HCT116 (cell line): ENCODE results near the gene DENND2A. TPM values are rescaled to one million over a fixed set of nuclear protein-coding genes. Genes with fewer than 3 reads are reported as not detected.

Experiments
- ATAC-seq: fragments of 200-7000 bp; cut with Tn5 transposase; 2 replicates; pipeline ENCODE4 v1.9.1; 2020; ENCODE audit warnings: mild to moderate bottlenecking, moderate library complexity
- BruUV-seq: library from RNA; stranded (reverse); fragments of 400-500 nt; replicated peaks from 2 replicates; lab custom pipeline; 2021; lab: Mats Ljungman, UMichigan
- CTCF ChIA-PET: fragments of 300-600 bp; sonication (Branson Sonifier 250); formaldehyde crosslinking; loops from one replicate; lab custom pipeline; 2021; ENCODE audit warnings: antibody characterized with exemption; lab: Charles Lee
- POLR2A ChIA-PET: fragments of 300-600, 350-600 bp; sonication (Branson Sonifier 250); formaldehyde crosslinking; loops from one replicate; lab custom pipeline; 2021; ENCODE audit warnings: antibody characterized with exemption; lab: Charles Lee
- RAD21 ChIA-PET, 2 experiments: fragments of 300-600 bp; sonication (Branson Sonifier 250); formaldehyde crosslinking; loops; one replicate each; lab custom pipeline; 2023; ENCODE audit warnings: low total read pairs in 2 of 2; ENCODE audit not compliant: uncharacterized antibody in 2 of 2, unreplicated experiment in 2 of 2, low non-redundant PET in 1 of 2; lab: Charles Lee
- DNase-seq: peaks from one replicate; pipeline ENCODE4 v3.0.0-alpha.2; 2010; ENCODE audit warnings: low read depth, low spot score
- H2AFZ ChIP-seq: fragments of 200-600 bp; shearing (Covaris generic), sonication (generic); 2 replicates; pipeline ENCODE4 v1.6.1; 2017; ENCODE audit warnings: low read depth, mixed run types, mixed read lengths, antibody characterized with exemption, low read length; ENCODE audit not compliant: poor library complexity, severe bottlenecking
- H3K27ac ChIP-seq: 2 replicates; pipeline ENCODE4 v1.5.1; 2012; ENCODE audit warnings: low read depth, low read length
- H3K27me3 ChIP-seq: fragments of 200-600 bp; sonication (generic); 2 replicates; pipeline ENCODE4 v1.6.1; 2016; ENCODE audit warnings: mixed run types, low read length, mixed read lengths; ENCODE audit not compliant: insufficient read depth
- H3K36me3 ChIP-seq, 2 experiments: fragments of 200-500 bp in 1 of 2; fragments of 200-600 bp in 1 of 2; sonication (Bioruptor generic) in 1 of 2; sonication (generic) in 1 of 2; 2 replicates each; pipeline versions ENCODE4 v1.5.1 to v1.6.1; 2014 to 2016; ENCODE audit warnings: low read length in 2 of 2, inconsistent platforms in 1 of 2, mixed read lengths in 1 of 2, mixed run types in 1 of 2; ENCODE audit not compliant: insufficient read depth in 2 of 2, control insufficient read depth in 1 of 2
- H3K4me1 ChIP-seq, 2 experiments: fragments of 200-600 bp in 1 of 2; sonication (generic) in 1 of 2; 2 replicates each; pipeline versions ENCODE4 v1.5.1 to v1.6.1; 2012 to 2017; ENCODE audit warnings: low read length in 2 of 2, inconsistent platforms in 1 of 2, mild to moderate bottlenecking in 1 of 2, mixed read lengths in 1 of 2, mixed run types in 1 of 2, moderate library complexity in 1 of 2; ENCODE audit not compliant: insufficient read depth in 2 of 2, control insufficient read depth in 1 of 2
- H3K4me2 ChIP-seq: fragments of 200-600 bp; sonication (generic); 2 replicates; pipeline ENCODE4 v1.6.1; 2017; ENCODE audit warnings: mixed run types, low read length, mixed read lengths
- H3K4me3 ChIP-seq, 2 experiments: fragments of 200-600 bp in 1 of 2; sonication (generic) in 1 of 2; replicated peaks in 1 of 2; 2 replicates each; pipeline ENCODE4 v1.5.1; 2011 to 2016; ENCODE audit warnings: low read length in 2 of 2, control low read depth in 1 of 2, low read depth in 1 of 2, mild to moderate bottlenecking in 1 of 2, mixed read lengths in 1 of 2, mixed run types in 1 of 2
- H3K79me2 ChIP-seq: fragments of 200-600 bp; sonication (generic); 2 replicates; pipeline ENCODE4 v1.6.1; 2017; ENCODE audit warnings: mild to moderate bottlenecking, mixed run types, low read length, moderate library complexity, mixed read lengths; ENCODE audit not compliant: insufficient read depth
- H3K9ac ChIP-seq: fragments of 200-600 bp; sonication (generic); 2 replicates; pipeline ENCODE4 v1.6.1; 2016; ENCODE audit warnings: low read length, mixed read lengths
- H3K9me2 ChIP-seq: fragments of 200-600 bp; sonication (generic), shearing (Covaris generic); 2 replicates; pipeline ENCODE4 v1.6.1; 2017; ENCODE audit warnings: mixed run types, mild to moderate bottlenecking, moderate library complexity; ENCODE audit not compliant: insufficient read depth
- H3K9me3 ChIP-seq, 2 experiments: fragments of 200-500 bp in 1 of 2; fragments of 200-600 bp in 1 of 2; sonication (Bioruptor generic) in 1 of 2; sonication (generic) in 1 of 2; 2 replicates each; pipeline ENCODE4 v1.6.1; 2014 to 2017; ENCODE audit warnings: low read length in 2 of 2, mixed read lengths in 2 of 2, inconsistent platforms in 1 of 2, low read depth in 1 of 2, mild to moderate bottlenecking in 1 of 2, mixed run types in 1 of 2, moderate library complexity in 1 of 2; ENCODE audit not compliant: control insufficient read depth in 1 of 2, insufficient read depth in 1 of 2
- H4K20me1 ChIP-seq: fragments of 200-600 bp; sonication (generic), shearing (Covaris generic); 2 replicates; pipeline ENCODE4 v1.6.1; 2017; ENCODE audit warnings: mixed run types, mild to moderate bottlenecking, moderate library complexity; ENCODE audit not compliant: insufficient read depth
- ATF3 ChIP-seq: IDR thresholded peaks from 2 replicates; pipeline ENCODE4 v1.6.1; 2012
- CBX3 ChIP-seq: IDR thresholded peaks from 2 replicates; pipeline ENCODE4 v1.6.1; 2012; ENCODE audit warnings: low read depth
- CEBPB ChIP-seq: IDR thresholded peaks from 2 replicates; pipeline ENCODE4 v1.6.1; 2012; ENCODE audit warnings: low read depth
- CTCF ChIP-seq, 3 experiments: fragments of 200-600 bp in 1 of 3; sonication (generic) in 1 of 3; IDR thresholded peaks in 2 of 3; conservative IDR thresholded peaks in 1 of 3; 2 replicates each; pipeline ENCODE4 v1.5.1; 2012 to 2017; ENCODE audit warnings: low read depth in 2 of 3, low read length in 2 of 3, antibody characterized with exemption in 1 of 3, borderline replicate concordance in 1 of 3, control low read depth in 1 of 3, mild to moderate bottlenecking in 1 of 3, mixed read lengths in 1 of 3, mixed run types in 1 of 3, moderate library complexity in 1 of 3; ENCODE audit not compliant: insufficient read depth in 1 of 3
- EGR1 ChIP-seq: IDR thresholded peaks from 2 replicates; pipeline ENCODE4 v1.6.1; 2012; ENCODE audit warnings: low read depth
- ELF1 ChIP-seq: IDR thresholded peaks from 2 replicates; pipeline ENCODE4 v1.6.1; 2012; ENCODE audit warnings: low read depth, borderline replicate concordance
- EZH2 ChIP-seq: fragments of 200-600 bp; sonication (generic); IDR thresholded peaks from 2 replicates; pipeline ENCODE4 v1.6.1; 2017; ENCODE audit warnings: antibody characterized with exemption, mixed run types
- FOSL1 ChIP-seq: IDR thresholded peaks from 2 replicates; pipeline ENCODE4 v1.6.1; 2012; ENCODE audit warnings: low read depth
- JUND ChIP-seq: IDR thresholded peaks from 2 replicates; pipeline ENCODE4 v1.6.1; 2012
- POLR2A ChIP-seq: IDR thresholded peaks from 2 replicates; pipeline ENCODE4 v1.7.0; 2011; ENCODE audit warnings: borderline replicate concordance; ENCODE audit not compliant: insufficient read depth, insufficient read length; ENCODE audit errors: extremely low read depth
- POLR2AphosphoS5 ChIP-seq: IDR thresholded peaks from 2 replicates; pipeline ENCODE4 v1.6.1; 2011; ENCODE audit warnings: mild to moderate bottlenecking, low read depth, low read length, moderate library complexity
- RAD21 ChIP-seq: IDR thresholded peaks from 2 replicates; pipeline ENCODE4 v1.6.1; 2012; ENCODE audit warnings: low read depth, mild to moderate bottlenecking
- SIN3A ChIP-seq: IDR thresholded peaks from 2 replicates; pipeline ENCODE4 v1.6.1; 2012; ENCODE audit warnings: low read depth
- SP1 ChIP-seq: IDR thresholded peaks from 2 replicates; pipeline ENCODE4 v1.6.1; 2012; ENCODE audit warnings: low read depth
- SRF ChIP-seq: IDR thresholded peaks from 2 replicates; pipeline ENCODE4 v1.6.1; 2012; ENCODE audit warnings: low read depth
- TCF7L2 ChIP-seq: IDR thresholded peaks from 2 replicates; pipeline ENCODE4 v1.7.0; 2011; ENCODE audit warnings: borderline replicate concordance, inconsistent platforms; ENCODE audit not compliant: insufficient read depth, insufficient read length; ENCODE audit errors: extremely low read depth
- YY1 ChIP-seq: IDR thresholded peaks from 2 replicates; pipeline ENCODE4 v1.6.1; 2011; ENCODE audit warnings: low read length, low read depth, moderate library complexity, mild to moderate bottlenecking; ENCODE audit not compliant: insufficient replicate concordance; ENCODE audit errors: extremely low read depth
- ZFX ChIP-seq: fragments of 450-650 bp; IDR thresholded peaks from 2 replicates; pipeline ENCODE4 v1.6.1; 2017
- intact Hi-C: fragments of 100-400 bp; cut with micrococcal nuclease; formaldehyde crosslinking; loops from 2 replicates; pipeline ENCODE4 v1.10.0; 2022
- total RNA-seq: library from RNA; stranded (reverse); gene quantifications from one replicate; pipeline ENCODE4 v1.2.1, GENCODE V29; 2021; ENCODE audit not compliant: unreplicated experiment
- TF ChIP-seq, protein P1 (sequence below): IDR thresholded peaks from 2 replicates; pipeline ENCODE4 v1.6.1; 2011; ENCODE audit warnings: mild to moderate bottlenecking, low read length, moderate library complexity; ENCODE audit not compliant: insufficient replicate concordance; ENCODE audit errors: extremely low read depth
- TF ChIP-seq, protein P2 (sequence below): IDR thresholded peaks from 2 replicates; pipeline ENCODE4 v1.6.1; 2012; ENCODE audit warnings: low read depth

Gene DENND2A
- total RNA-seq, 1 experiment from 2014 or later = 0.12 TPM

DNA sequence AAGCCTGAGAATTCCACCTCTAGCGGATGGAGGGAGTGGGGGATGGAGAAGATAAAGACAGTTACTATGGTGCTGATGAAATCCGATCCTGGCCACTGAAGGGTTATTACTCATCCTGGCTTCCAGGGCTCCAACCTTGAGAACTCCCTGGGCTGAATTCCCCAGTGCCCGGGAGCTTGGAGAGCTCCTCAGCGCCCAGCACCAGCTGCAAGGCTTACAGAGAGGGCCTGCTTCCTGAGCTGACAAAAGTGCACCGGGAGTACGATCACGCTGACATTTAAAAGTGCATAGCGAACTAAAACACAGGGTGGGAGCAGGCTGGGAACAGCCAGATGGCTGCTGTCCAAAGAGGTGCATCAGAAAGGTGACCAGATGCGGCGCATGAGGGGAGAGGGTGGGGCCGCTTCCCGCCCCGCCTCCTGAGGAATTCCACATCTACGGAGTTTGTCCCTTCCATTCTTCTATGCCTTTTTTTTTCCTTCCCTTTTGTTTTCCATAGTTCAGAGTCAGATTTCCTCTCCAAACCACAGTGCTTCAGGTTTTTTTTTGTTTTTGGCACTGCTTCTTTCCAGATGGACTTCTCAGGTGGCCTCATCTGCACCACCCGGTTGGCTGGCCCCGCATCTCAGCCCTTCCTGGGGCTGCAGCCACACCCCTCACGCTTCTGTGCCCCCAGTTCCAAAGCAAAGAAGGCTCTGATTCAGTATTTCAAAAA lies 98.9 kb downstream of the DENND2A start:
- ATAC-seq (peak; percentile 89), DNase-seq (peak; percentile 75)
- BruUV-seq = no TSS peak
- POLR2A ChIA-PET = no interaction called here
- H3K4me3 ChIP-seq = peak overlapping the region; percentile 35 to 53
- H3K36me3 ChIP-seq = no peaks in the 10 kb centered on the region
- peak overlapping the region; percentile 47 for H3K9ac ChIP-seq
- no peaks in the 10 kb centered on the region for H3K27me3 ChIP-seq
- H3K9me3 ChIP-seq = no peaks in the 10 kb centered on the region
- no peaks in the 10 kb centered on the region for H4K20me1 ChIP-seq
- peaks cover 23 to 25% of the 10 kb centered on the region in 2 experiments for H3K4me1 ChIP-seq
- CTCF ChIA-PET = interaction anchor here (1.0 kb wide), 1 partner anchor 24 kb away, joined by 4 read pairs; no protein-coding TSS in a partner anchor
- peak overlapping the region; percentile 93 for H3K4me2 ChIP-seq
- H3K9me2 ChIP-seq = no peaks in the 10 kb centered on the region
- H3K27ac ChIP-seq = peak overlapping the region; percentile 54
- RAD21 ChIA-PET = interaction anchor here in 1 of 2 experiments (1.0 kb wide), 1 partner anchor 24 kb away, joined by 3 read pairs; no protein-coding TSS in a partner anchor
- peak overlapping the region; percentile 99 for H2AFZ ChIP-seq
- intact Hi-C loops = loop anchor here (5.0 kb wide), 1 partner anchor 56 kb away; no protein-coding TSS in a partner anchor
- H3K79me2 ChIP-seq = no peaks in the 10 kb centered on the region
- TF ChIP-seq FOSL1 (peak; percentile 49; the same call in 1 of the 2 replicates), ZFX (no peak), RAD21 (peak; percentile 27; the same call in 1 of the 2 replicates), TCF7L2 (peak; percentile 33), CEBPB (no peak), CBX3 (0 out of 2 replicates have a peak, but pooled peaks have one; percentile 61), ELF1 (no peak), SP1 (peak; percentile 77), CTCF (IDR thresholded peaks at IDR 0.05 in 2 of 3, conservative IDR thresholded peaks at IDR 0.05 in 1 of 3; ENCODE audit: borderline replicate concordance in 1 of 3, insufficient read depth in 1 of 3, low read depth in 2 of 3, low read length in 2 of 3) (no peak), EZH2 (no peak), ATF3 (no peak), POLR2AphosphoS5 (peak; percentile 29; the same call in 1 of the 2 replicates), SIN3A (no peak), EGR1 (no peak), JUND (peak; percentile 24; the same call in 1 of the 2 replicates), SRF (no peak), YY1 (no peak), POLR2A (no peak)
- TF ChIP-seq, protein P1, sequence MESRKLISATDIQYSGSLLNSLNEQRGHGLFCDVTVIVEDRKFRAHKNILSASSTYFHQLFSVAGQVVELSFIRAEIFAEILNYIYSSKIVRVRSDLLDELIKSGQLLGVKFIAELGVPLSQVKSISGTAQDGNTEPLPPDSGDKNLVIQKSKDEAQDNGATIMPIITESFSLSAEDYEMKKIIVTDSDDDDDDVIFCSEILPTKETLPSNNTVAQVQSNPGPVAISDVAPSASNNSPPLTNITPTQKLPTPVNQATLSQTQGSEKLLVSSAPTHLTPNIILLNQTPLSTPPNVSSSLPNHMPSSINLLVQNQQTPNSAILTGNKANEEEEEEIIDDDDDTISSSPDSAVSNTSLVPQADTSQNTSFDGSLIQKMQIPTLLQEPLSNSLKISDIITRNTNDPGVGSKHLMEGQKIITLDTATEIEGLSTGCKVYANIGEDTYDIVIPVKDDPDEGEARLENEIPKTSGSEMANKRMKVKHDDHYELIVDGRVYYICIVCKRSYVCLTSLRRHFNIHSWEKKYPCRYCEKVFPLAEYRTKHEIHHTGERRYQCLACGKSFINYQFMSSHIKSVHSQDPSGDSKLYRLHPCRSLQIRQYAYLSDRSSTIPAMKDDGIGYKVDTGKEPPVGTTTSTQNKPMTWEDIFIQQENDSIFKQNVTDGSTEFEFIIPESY = no peak
- TF ChIP-seq, protein P2, sequence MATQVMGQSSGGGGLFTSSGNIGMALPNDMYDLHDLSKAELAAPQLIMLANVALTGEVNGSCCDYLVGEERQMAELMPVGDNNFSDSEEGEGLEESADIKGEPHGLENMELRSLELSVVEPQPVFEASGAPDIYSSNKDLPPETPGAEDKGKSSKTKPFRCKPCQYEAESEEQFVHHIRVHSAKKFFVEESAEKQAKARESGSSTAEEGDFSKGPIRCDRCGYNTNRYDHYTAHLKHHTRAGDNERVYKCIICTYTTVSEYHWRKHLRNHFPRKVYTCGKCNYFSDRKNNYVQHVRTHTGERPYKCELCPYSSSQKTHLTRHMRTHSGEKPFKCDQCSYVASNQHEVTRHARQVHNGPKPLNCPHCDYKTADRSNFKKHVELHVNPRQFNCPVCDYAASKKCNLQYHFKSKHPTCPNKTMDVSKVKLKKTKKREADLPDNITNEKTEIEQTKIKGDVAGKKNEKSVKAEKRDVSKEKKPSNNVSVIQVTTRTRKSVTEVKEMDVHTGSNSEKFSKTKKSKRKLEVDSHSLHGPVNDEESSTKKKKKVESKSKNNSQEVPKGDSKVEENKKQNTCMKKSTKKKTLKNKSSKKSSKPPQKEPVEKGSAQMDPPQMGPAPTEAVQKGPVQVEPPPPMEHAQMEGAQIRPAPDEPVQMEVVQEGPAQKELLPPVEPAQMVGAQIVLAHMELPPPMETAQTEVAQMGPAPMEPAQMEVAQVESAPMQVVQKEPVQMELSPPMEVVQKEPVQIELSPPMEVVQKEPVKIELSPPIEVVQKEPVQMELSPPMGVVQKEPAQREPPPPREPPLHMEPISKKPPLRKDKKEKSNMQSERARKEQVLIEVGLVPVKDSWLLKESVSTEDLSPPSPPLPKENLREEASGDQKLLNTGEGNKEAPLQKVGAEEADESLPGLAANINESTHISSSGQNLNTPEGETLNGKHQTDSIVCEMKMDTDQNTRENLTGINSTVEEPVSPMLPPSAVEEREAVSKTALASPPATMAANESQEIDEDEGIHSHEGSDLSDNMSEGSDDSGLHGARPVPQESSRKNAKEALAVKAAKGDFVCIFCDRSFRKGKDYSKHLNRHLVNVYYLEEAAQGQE = no peak
